Brain microvascular endothelial cell (primary cell): ENCODE results near the gene DOLK.

ENCODE experiments used
- DNase-seq: peaks from one replicate; pipeline ENCODE4 v3.0.0-alpha.2; 2020
- H3K27ac ChIP-seq: fragments of 250-450 bp; sonication (Bioruptor Pico); 2 replicates; pipeline ENCODE4 v1.5.1; 2020; ENCODE audit warnings: mild to moderate bottlenecking, moderate library complexity
- H3K27me3 ChIP-seq: fragments of 250-450 bp; sonication (Bioruptor Pico); replicated peaks from 2 replicates; pipeline ENCODE4 v1.5.1; 2020; ENCODE audit warnings: mild to moderate bottlenecking
- H3K36me3 ChIP-seq: fragments of 250-450 bp; sonication (Bioruptor Pico); replicated peaks from 2 replicates; pipeline ENCODE4 v1.5.1; 2020; ENCODE audit warnings: mild to moderate bottlenecking
- H3K4me3 ChIP-seq: 2 replicates; pipeline ENCODE4 v1.5.1; 2011; ENCODE audit warnings: low read depth, mild to moderate bottlenecking, control low read depth, low read length, moderate library complexity
- CTCF ChIP-seq: IDR thresholded peaks from 2 replicates; pipeline ENCODE4 v1.5.1; 2011; ENCODE audit warnings: low read depth, mild to moderate bottlenecking, moderate library complexity, low read length, control low read depth, inconsistent platforms; ENCODE audit errors: missing control alignments
- in situ Hi-C: cut with HindIII; loops from 2 replicates; pipeline ENCODE4 v1.10.0; 2017; ENCODE audit warnings: low sequenced_read_pairs, low pct_ligation_motif_present

The DOLK gene

DNA sequence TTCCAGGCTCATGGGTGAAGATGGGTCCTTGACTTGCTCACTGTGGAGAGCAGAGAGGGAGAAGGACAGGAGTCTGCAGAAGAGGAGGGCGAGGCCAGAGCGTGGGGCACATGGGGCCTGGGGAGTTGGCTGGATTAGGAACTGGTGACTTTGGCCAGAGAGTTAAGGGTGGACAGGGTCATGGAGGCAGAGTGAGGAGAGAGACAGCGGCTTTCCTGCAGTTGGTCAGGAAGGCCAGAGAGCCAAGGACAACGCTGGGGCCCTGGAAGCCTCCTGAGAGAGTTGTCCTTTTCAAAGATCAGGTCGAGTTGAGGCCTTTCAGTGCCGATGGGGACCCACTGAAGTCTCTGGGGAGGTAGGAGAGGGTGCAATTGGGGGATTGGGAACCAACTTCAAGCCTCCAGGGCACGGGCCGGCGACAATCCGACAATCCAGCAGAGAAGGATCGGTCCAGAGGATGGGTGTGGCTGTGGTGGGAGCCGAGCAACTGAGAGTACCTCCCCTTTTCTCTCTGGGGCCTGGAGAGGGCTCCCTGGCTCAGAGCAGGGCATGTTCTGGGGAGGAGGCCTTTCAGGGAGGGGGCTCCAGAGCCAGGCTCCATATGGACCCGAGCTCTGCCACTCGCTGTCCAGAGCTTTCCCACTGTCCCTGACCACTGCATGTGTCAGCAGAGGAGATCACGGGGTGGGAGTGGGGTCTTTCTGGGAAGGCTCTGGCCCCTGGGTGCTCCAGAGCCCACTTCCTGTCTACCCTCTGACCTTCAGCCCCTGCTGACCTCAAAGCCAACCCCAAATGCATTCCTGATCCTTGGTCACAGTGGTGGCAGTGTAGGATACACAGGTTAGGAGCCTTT is 34.1 kb downstream of the DOLK start:
- in situ Hi-C loops, result no loop called here
- Histone ChIP-seq H3K27ac (peak overlapping the region; percentile 55), H3K4me3 (no peak overlapping the region), H3K27me3 (no peaks in the 10 kb centered on the region), H3K36me3 (peaks cover 51% of the 10 kb centered on the region)
- no peak for DNase-seq
- no peak for TF ChIP-seq CTCF

- no peak overlapping the region for H3K4me3 ChIP-seq
- DNase-seq, result peak; percentile 76
- TF ChIP-seq CTCF, result no peak
- peaks cover 54% of the 10 kb centered on the region for H3K36me3 ChIP-seq
- peak overlapping the region; percentile 63 for H3K27ac ChIP-seq
- H3K27me3 ChIP-seq, result no peaks in the 10 kb centered on the region
- in situ Hi-C loops, result no loop called here
These were observed 35.0 kb downstream of the DOLK start for GRCh38 chr9:128912270-128912853.

GRCh38 chr9:128911529-128912035 is 35.8 kb downstream of the DOLK start:
- no peak overlapping the region for H3K4me3 ChIP-seq
- H3K27me3 ChIP-seq, result no peaks in the 10 kb centered on the region
- no peak for TF ChIP-seq CTCF
- in situ Hi-C loops, result no loop called here
- H3K27ac ChIP-seq, result peak overlapping the region; percentile 63
- H3K36me3 ChIP-seq, result peaks cover 54% of the 10 kb centered on the region
- peak; percentile 33 for DNase-seq

DNA sequence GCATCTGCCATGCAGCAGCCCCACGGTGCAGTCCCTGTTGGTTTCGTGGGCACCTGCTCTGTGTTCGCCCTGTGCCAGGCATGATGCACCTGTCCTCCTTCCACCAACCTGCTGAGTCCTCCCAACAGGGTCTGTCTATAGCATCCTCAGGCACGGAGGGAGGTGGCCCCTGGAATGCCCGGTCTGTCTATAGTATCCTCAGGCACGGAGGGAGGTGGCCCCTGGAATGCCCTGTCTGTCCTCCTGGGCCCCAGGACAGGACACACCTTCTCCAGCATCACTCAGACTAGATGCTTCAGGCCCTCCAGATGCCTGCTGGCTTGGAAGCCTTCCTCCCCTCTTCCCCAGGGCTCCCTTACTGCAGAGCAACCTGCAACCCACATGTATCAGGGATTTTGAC is 36.5 kb downstream of the DOLK start:
- no peak for DNase-seq
- H3K36me3 ChIP-seq, result peaks cover 49% of the 10 kb centered on the region
- H3K27ac ChIP-seq, result no peak overlapping the region
- in situ Hi-C loops, result no loop called here
- no peak for TF ChIP-seq CTCF
- H3K27me3 ChIP-seq, result no peaks in the 10 kb centered on the region
- no peak overlapping the region for H3K4me3 ChIP-seq

DNA sequence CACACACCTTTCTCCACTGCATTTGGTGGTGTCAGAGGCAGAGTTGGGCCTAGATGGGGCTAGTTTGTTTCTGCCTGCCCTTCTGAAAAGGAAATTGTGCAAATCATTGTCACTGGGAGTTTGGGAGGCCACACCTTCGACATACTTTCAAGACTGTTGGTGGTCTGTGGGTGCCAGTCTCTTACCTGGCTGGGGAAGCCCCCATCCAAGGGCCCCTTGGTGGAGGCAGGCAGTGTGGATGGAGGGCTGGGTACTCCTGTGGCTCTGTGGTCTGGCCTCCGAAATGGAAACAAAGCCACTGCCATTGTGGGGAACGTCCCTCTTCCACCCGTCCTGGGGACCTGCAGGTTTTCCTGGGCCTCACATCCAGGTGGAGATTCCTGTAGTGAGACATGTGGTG is 37.5 kb downstream of the DOLK start:
- in situ Hi-C loops, result no loop called here
- no peak overlapping the region for H3K4me3 ChIP-seq
- no peak for TF ChIP-seq CTCF

More for the DNA sequence above, 37.5 kb downstream of the DOLK start:
- Histone ChIP-seq H3K27me3 (no peaks in the 10 kb centered on the region), H3K27ac (no peak overlapping the region), H3K36me3 (peaks cover 46% of the 10 kb centered on the region)
- DNase-seq, result no peak
